Fibroblast of skin of left quadriceps (primary cell): Measurements from ENCODE around the gene LMNTD1.
"Not testable (repeated sequence)": the region's sequence is repeated elsewhere in the genome, so short reads cannot be mapped to it uniquely, and the experiment has no call there.

Experiments
- DNase-seq, 2 experiments: peaks; one replicate each; pipeline ENCODE4 v3.0.0-alpha.2; 2013; ENCODE audit warnings: low read depth in 2 of 2

Gene LMNTD1

DNA sequence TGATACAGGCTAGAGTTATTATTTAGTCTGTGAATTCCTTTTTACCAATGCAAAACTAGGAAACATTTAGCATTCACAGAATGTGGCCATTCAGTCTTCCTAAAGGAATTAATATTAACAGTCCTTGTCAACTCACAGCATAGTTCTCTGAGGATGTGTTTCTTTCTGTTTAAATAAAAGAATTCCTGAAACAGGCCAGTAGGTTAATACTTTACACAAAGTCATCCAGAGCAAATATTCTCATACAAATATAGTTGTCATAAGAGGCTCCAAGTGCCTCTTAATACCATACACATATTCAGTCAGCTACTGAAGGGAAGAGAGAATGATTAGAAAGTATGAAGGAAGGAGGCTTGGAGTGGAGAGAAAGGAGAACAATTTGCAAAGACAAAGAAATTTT is 120.1 kb downstream of the LMNTD1 start:
- DNase-seq, result no peak

DNA sequence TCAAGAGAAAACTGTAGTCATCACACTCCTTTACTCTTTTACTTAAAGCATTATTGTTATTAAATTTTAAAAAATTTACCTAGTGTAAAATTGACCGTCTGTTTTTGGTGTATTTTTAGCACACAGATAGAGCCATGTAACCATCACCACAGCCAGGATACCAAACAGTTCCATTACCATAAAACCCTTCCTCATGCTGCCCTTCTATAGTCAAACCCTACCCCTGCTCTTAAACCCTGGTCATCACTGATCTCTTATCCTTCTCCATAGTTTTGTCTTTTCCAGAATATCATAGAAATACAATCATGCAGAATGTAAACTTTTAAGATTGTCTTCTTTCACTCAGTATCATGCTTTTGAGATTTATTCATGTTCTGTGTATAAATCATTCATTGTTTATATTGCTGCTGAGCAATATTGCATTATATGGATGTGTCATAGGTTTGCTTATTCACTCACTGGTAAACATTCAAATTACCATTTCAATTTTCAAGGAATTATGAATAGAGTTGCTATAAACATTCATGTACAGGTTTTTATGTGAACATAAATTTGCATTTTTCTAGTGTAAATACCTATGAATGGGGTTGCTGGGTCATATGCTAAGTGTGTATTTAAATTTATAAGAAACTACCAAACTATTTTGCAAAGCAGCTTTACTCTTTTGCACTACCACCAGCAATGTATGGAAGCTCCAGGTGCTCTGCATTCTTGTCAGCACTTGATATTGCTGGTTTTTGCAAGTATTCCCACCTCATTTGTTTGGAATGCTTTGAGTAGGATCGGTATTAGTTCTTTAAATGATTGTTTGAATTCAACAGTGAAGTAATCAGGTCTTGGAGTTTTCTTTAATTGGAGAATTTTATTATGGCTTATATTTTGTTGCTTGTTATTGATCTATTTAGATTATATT is 125.5 kb downstream of the LMNTD1 start:
- no peak for DNase-seq

DNA sequence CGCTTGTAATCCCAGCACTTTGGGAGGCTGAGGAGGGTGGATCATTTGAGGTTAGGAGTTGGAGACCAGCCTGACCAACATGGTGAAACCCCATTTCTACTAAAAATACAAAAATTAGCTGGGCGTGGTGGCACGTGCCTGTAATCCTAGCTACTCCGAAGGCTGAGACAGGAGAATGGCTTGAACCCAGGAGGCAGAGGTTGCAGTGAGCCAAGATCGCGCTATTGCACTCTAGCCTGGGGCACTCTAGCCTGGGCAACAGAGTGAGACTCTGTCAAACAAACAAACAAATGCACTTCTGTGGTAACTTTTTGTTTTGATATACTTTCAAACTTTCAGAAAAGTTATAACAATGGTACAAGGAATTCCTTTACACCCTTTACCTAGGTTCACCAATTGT is 126.3 kb downstream of the LMNTD1 start:
- not testable (repeated sequence) for DNase-seq
